H9 (cell line): Measurements from ENCODE around the gene FCN2. TPM values are rescaled to one million over a fixed set of nuclear protein-coding genes. Genes with fewer than 3 reads are reported as not detected.

ENCODE experiments used
- DNase-seq: peaks from one replicate; pipeline ENCODE4 v3.0.0-alpha.2; 2017
- H2AFZ ChIP-seq: one replicate; pipeline ENCODE4 v1.6.1; 2013; ENCODE audit warnings: mild to moderate bottlenecking, low read length, control low read depth, moderate library complexity
- H2AK5ac ChIP-seq: 2 replicates; pipeline ENCODE4 v1.6.1; 2013; ENCODE audit warnings: low read length, control low read depth, mixed read lengths; ENCODE audit not compliant: insufficient read length
- H2BK120ac ChIP-seq: one replicate; pipeline ENCODE4 v1.6.1; 2013; ENCODE audit warnings: low read depth, mild to moderate bottlenecking, low read length, control low read depth, inconsistent platforms; ENCODE audit not compliant: poor library complexity, severe bottlenecking
- H2BK12ac ChIP-seq: 2 replicates; pipeline ENCODE4 v1.6.1; 2013; ENCODE audit warnings: low read length, control low read depth, mixed read lengths, low read depth; ENCODE audit not compliant: insufficient read length
- H2BK15ac ChIP-seq: 2 replicates; pipeline ENCODE4 v1.6.1; 2013; ENCODE audit warnings: low read depth, low read length, control low read depth
- H2BK20ac ChIP-seq: one replicate; pipeline ENCODE4 v1.6.1; 2013; ENCODE audit warnings: low read depth, mild to moderate bottlenecking, low read length, control low read depth, inconsistent platforms; ENCODE audit not compliant: poor library complexity, severe bottlenecking
- H2BK5ac ChIP-seq: 2 replicates; pipeline ENCODE4 v1.6.1; 2013; ENCODE audit warnings: low read length, control low read depth, mixed read lengths; ENCODE audit not compliant: insufficient read length
- H3K14ac ChIP-seq: 2 replicates; pipeline ENCODE4 v1.6.1; 2013; ENCODE audit warnings: low read length, control low read depth; ENCODE audit not compliant: insufficient read depth
- H3K18ac ChIP-seq: 2 replicates; pipeline ENCODE4 v1.6.1; 2013; ENCODE audit warnings: low read depth, mild to moderate bottlenecking, mixed read lengths, low read length, control low read depth; ENCODE audit not compliant: insufficient read length
- H3K23ac ChIP-seq: 2 replicates; pipeline ENCODE4 v1.6.1; 2013; ENCODE audit warnings: low read length, control low read depth, mixed read lengths, low read depth; ENCODE audit not compliant: insufficient read length
- H3K23me2 ChIP-seq: 2 replicates; pipeline ENCODE4 v1.6.1; 2013; ENCODE audit warnings: low read depth, mild to moderate bottlenecking, mixed read lengths, low read length, control low read depth; ENCODE audit not compliant: insufficient read length, poor library complexity, severe bottlenecking
- H3K27ac ChIP-seq: 2 replicates; pipeline ENCODE4 v1.5.1; 2013; ENCODE audit warnings: low read length, control low read depth, mixed read lengths, low read depth; ENCODE audit not compliant: insufficient read length
- H3K27me3 ChIP-seq: 2 replicates; pipeline ENCODE4 v1.6.1; 2013; ENCODE audit warnings: low read length, control low read depth, inconsistent platforms; ENCODE audit not compliant: insufficient read depth
- H3K4ac ChIP-seq: 2 replicates; pipeline ENCODE4 v1.6.1; 2013; ENCODE audit warnings: low read depth, mild to moderate bottlenecking, control low read depth, inconsistent platforms, low read length, moderate library complexity
- H3K4me1 ChIP-seq: 2 replicates; pipeline ENCODE4 v1.6.1; 2013; ENCODE audit warnings: low read length, control low read depth, inconsistent platforms; ENCODE audit not compliant: insufficient read depth
- H3K4me2 ChIP-seq: 2 replicates; pipeline ENCODE4 v1.6.1; 2013; ENCODE audit warnings: low read length, control low read depth, mixed read lengths; ENCODE audit not compliant: insufficient read length, insufficient read depth
- H3K56ac ChIP-seq: 2 replicates; pipeline ENCODE4 v1.6.1; 2013; ENCODE audit warnings: low read depth, mild to moderate bottlenecking, mixed read lengths, low read length, control low read depth; ENCODE audit not compliant: insufficient read length
- H3K79me1 ChIP-seq: 2 replicates; pipeline ENCODE4 v1.6.1; 2013; ENCODE audit warnings: low read depth, mild to moderate bottlenecking, moderate library complexity, low read length, control low read depth, inconsistent platforms; ENCODE audit not compliant: insufficient read depth, poor library complexity, severe bottlenecking
- H3K79me2 ChIP-seq: 2 replicates; pipeline ENCODE4 v1.6.1; 2013; ENCODE audit warnings: low read length, control low read depth, inconsistent platforms; ENCODE audit not compliant: insufficient read depth
- H3K9ac ChIP-seq: 2 replicates; pipeline ENCODE4 v1.6.1; 2013; ENCODE audit warnings: low read length, control low read depth, mixed read lengths; ENCODE audit not compliant: insufficient read length; ENCODE audit errors: extremely low read depth
- H3K9me3 ChIP-seq: one replicate; pipeline ENCODE4 v1.6.1; 2013; ENCODE audit warnings: low read depth, low read length, inconsistent platforms; ENCODE audit not compliant: control insufficient read depth
- H3T11ph ChIP-seq: one replicate; pipeline ENCODE4 v1.6.1; 2013; ENCODE audit warnings: mild to moderate bottlenecking, low read length, control low read depth, inconsistent platforms
- H4K20me1 ChIP-seq: one replicate; pipeline ENCODE4 v1.6.1; 2013; ENCODE audit not compliant: control insufficient read depth, insufficient read length, insufficient read depth
- H4K5ac ChIP-seq: 2 replicates; pipeline ENCODE4 v1.6.1; 2013; ENCODE audit warnings: low read depth, mild to moderate bottlenecking, mixed read lengths, low read length, control low read depth; ENCODE audit not compliant: insufficient read length
- H4K8ac ChIP-seq: replicated peaks from 2 replicates; pipeline ENCODE4 v1.6.1; 2013; ENCODE audit warnings: low read length, control low read depth, mixed read lengths, low read depth; ENCODE audit not compliant: insufficient read length
- H4K91ac ChIP-seq: 2 replicates; pipeline ENCODE4 v1.6.1; 2013; ENCODE audit warnings: low read depth, mild to moderate bottlenecking, moderate library complexity, mixed read lengths, low read length, control low read depth; ENCODE audit not compliant: insufficient read length
- H3K27ac Mint-ChIP-seq, 3 experiments: 2 replicates in 2 of 3; 3 replicates in 1 of 3; pipeline ENCODE4 v1.8.0; 2020 to 2021; ENCODE audit warnings: mixed read lengths in 3 of 3, mild to moderate bottlenecking in 1 of 3, moderate library complexity in 1 of 3
- H3K27me3 Mint-ChIP-seq: 2 replicates; pipeline ENCODE4 v1.8.0; 2021; ENCODE audit warnings: low read depth, mild to moderate bottlenecking, moderate library complexity, mixed read lengths
- H3K36me3 Mint-ChIP-seq, 3 experiments: 2 replicates in 2 of 3; 3 replicates in 1 of 3; pipeline ENCODE4 v1.8.0; 2020 to 2021; ENCODE audit warnings: low read depth in 3 of 3, mixed read lengths in 3 of 3; ENCODE audit not compliant: insufficient read depth in 1 of 3
- H3K4me1 Mint-ChIP-seq, 2 experiments: 2 replicates each; pipeline ENCODE4 v1.8.0; 2020; ENCODE audit warnings: mixed read lengths in 2 of 2
- H3K4me3 Mint-ChIP-seq, 2 experiments: 2 replicates in 1 of 2; 3 replicates in 1 of 2; pipeline ENCODE4 v1.8.0; 2020 to 2021; ENCODE audit warnings: mild to moderate bottlenecking in 2 of 2, mixed read lengths in 2 of 2, moderate library complexity in 1 of 2
- H3K9me3 Mint-ChIP-seq, 2 experiments: 2 replicates in 1 of 2; 3 replicates in 1 of 2; pipeline ENCODE4 v1.8.0; 2020; ENCODE audit warnings: mild to moderate bottlenecking in 2 of 2, mixed read lengths in 2 of 2, moderate library complexity in 1 of 2
- WGBS: extraction: QIAGEN DNeasy Blood & Tissue Kit; methylation state at CpG from one replicate; pipeline ENCODE4 v1.1.7; 2013; ENCODE audit warnings: missing lambda C conversion rate, low lambda C conversion rate, mixed read lengths; ENCODE audit not compliant: insufficient read length; ENCODE audit errors: extremely low coverage; 5-methylcytosine and 5-hydroxymethylcytosine counted together
- total RNA-seq: library from RNA; stranded (reverse); gene quantifications from 2 replicates; pipeline ENCODE4 v1.2.1, GENCODE V29; 2021
- TF ChIP-seq, protein P1 (sequence below): fragments of 200-600 bp; sonication (generic); conservative IDR thresholded peaks from 3 replicates; pipeline ENCODE4 v1.8.0; 2021; ENCODE audit warnings: antibody characterized with exemption, mild to moderate bottlenecking

FCN2 gene
- total RNA-seq, 1 experiment from 2014 or later = not detected

- Histone ChIP-seq H2AFZ (no peak overlapping the region), H2BK20ac (no peak overlapping the region), H4K5ac (no peak overlapping the region), H3K27ac (no peak overlapping the region), H2BK15ac (no peak overlapping the region), H3K14ac (no peak overlapping the region; the same call in 1 of the 2 replicates), H3K9me3 (no peaks in the 10 kb centered on the region), H3K23me2 (no peaks in the 10 kb centered on the region), H2AK5ac (no peak overlapping the region), H3K79me2 (no peaks in the 10 kb centered on the region), H2BK120ac (no peak overlapping the region), H3K9ac (no peak overlapping the region), H3K4me2 (no peak overlapping the region), H3K23ac (no peak overlapping the region), H3K4ac (no peak overlapping the region), H3K27me3 (no peaks in the 10 kb centered on the region), H3K18ac (no peak overlapping the region), H4K91ac (no peak overlapping the region), H3T11ph (no peak overlapping the region), H2BK5ac (no peak overlapping the region), H3K4me1 (no peaks in the 10 kb centered on the region), H3K56ac (no peak overlapping the region), H3K79me1 (no peaks in the 10 kb centered on the region), H2BK12ac (no peak overlapping the region), H4K8ac (no peak overlapping the region), H4K20me1 (no peaks in the 10 kb centered on the region)
- Mint-ChIP-seq H3K9me3 (no peaks in the 10 kb centered on the region), H3K4me3 (no peak overlapping the region), H3K4me1 (peaks cover 0 to 4% of the 10 kb centered on the region in 2 experiments; a peak in 1 of 4 replicates), H3K27ac (no peak overlapping the region), H3K27me3 (no peaks in the 10 kb centered on the region), H3K36me3 (no peaks in the 10 kb centered on the region; a peak in 1 of 7 replicates)
- peak; percentile 71 for DNase-seq
- TF ChIP-seq, protein P1, sequence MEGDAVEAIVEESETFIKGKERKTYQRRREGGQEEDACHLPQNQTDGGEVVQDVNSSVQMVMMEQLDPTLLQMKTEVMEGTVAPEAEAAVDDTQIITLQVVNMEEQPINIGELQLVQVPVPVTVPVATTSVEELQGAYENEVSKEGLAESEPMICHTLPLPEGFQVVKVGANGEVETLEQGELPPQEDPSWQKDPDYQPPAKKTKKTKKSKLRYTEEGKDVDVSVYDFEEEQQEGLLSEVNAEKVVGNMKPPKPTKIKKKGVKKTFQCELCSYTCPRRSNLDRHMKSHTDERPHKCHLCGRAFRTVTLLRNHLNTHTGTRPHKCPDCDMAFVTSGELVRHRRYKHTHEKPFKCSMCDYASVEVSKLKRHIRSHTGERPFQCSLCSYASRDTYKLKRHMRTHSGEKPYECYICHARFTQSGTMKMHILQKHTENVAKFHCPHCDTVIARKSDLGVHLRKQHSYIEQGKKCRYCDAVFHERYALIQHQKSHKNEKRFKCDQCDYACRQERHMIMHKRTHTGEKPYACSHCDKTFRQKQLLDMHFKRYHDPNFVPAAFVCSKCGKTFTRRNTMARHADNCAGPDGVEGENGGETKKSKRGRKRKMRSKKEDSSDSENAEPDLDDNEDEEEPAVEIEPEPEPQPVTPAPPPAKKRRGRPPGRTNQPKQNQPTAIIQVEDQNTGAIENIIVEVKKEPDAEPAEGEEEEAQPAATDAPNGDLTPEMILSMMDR = peak; percentile 59
- no CpG with 5 or more reads among the region's 21 CpGs for WGBS
These were observed 41.0 kb upstream of the FCN2 start for GRCh38 chr9:134839455-134840125.
